GM23338 (cell line): Measurements from ENCODE around the gene RNF220. TPM values are rescaled to one million over a fixed set of nuclear protein-coding genes. Genes with fewer than 3 reads are reported as not detected.

Experiments used
- ATAC-seq: fragments of 200-7000 bp; cut with Tn5 transposase; 3 replicates; pipeline ENCODE4 v1.9.1; 2020
- DNase-seq: peaks from one replicate; pipeline ENCODE4 v3.0.0-alpha.2; 2015; ENCODE audit warnings: low spot score
- H2AFZ ChIP-seq: fragments of 200-600 bp; sonication (generic); 2 replicates; pipeline ENCODE4 v1.8.0; 2016; ENCODE audit warnings: antibody characterized with exemption, mild to moderate bottlenecking, moderate library complexity
- H3F3A ChIP-seq: fragments of 200-600 bp; sonication (generic); replicated peaks from 2 replicates; pipeline ENCODE4 v1.8.0; 2017; ENCODE audit warnings: antibody characterized with exemption, mixed run types, low read depth
- H3K27ac ChIP-seq: fragments of 200-600 bp; sonication (generic); 2 replicates; pipeline ENCODE4 v1.6.1; 2016; ENCODE audit warnings: low read depth
- H3K27me3 ChIP-seq: fragments of 200-600 bp; sonication (generic); 2 replicates; pipeline ENCODE4 v1.8.0; 2016; ENCODE audit warnings: mild to moderate bottlenecking, mixed run types, moderate library complexity; ENCODE audit not compliant: insufficient read depth
- H3K36me3 ChIP-seq: fragments of 200-600 bp; sonication (generic); 2 replicates; pipeline ENCODE4 v1.8.0; 2016; ENCODE audit warnings: mild to moderate bottlenecking; ENCODE audit not compliant: insufficient read depth
- H3K4me1 ChIP-seq: fragments of 200-600 bp; sonication (generic); 2 replicates; pipeline ENCODE4 v1.8.0; 2016; ENCODE audit warnings: mild to moderate bottlenecking, moderate library complexity; ENCODE audit not compliant: insufficient read depth
- H3K4me2 ChIP-seq: fragments of 200-600 bp; sonication (generic); 2 replicates; pipeline ENCODE4 v1.7.1; 2017; ENCODE audit warnings: mixed run types
- H3K4me3 ChIP-seq: fragments of 200-600 bp; sonication (generic); 2 replicates; pipeline ENCODE4 v1.6.1; 2016; ENCODE audit warnings: mixed run types
- H3K79me2 ChIP-seq: fragments of 200-600 bp; sonication (generic); replicated peaks from 2 replicates; pipeline ENCODE4 v1.8.0; 2017; ENCODE audit warnings: mild to moderate bottlenecking; ENCODE audit not compliant: insufficient read depth
- H3K9me2 ChIP-seq: fragments of 200-600 bp; sonication (generic); 2 replicates; pipeline ENCODE4 v1.8.0; 2017; ENCODE audit not compliant: insufficient read depth
- H4K20me1 ChIP-seq: fragments of 200-600 bp; sonication (generic); replicated peaks from 2 replicates; pipeline ENCODE4 v1.8.0; 2017; ENCODE audit warnings: mild to moderate bottlenecking; ENCODE audit not compliant: insufficient read depth
- H3K27ac Mint-ChIP-seq: 2 replicates; pipeline ENCODE4 v1.8.0; 2020; ENCODE audit warnings: inconsistent platforms, mild to moderate bottlenecking, moderate library complexity, mixed read lengths
- H3K27me3 Mint-ChIP-seq: 3 replicates; pipeline ENCODE4 v1.8.0; 2022; ENCODE audit warnings: low read depth, mild to moderate bottlenecking, moderate library complexity, mixed read lengths, inconsistent platforms; ENCODE audit not compliant: insufficient read depth, poor library complexity
- H3K36me3 Mint-ChIP-seq: 3 replicates; pipeline ENCODE4 v1.8.0; 2021; ENCODE audit warnings: low read depth, mild to moderate bottlenecking, inconsistent platforms, moderate library complexity, mixed read lengths
- H3K4me1 Mint-ChIP-seq: 3 replicates; pipeline ENCODE4 v1.8.0; 2020; ENCODE audit warnings: mild to moderate bottlenecking, inconsistent platforms, mixed read lengths
- H3K4me3 Mint-ChIP-seq: 3 replicates; pipeline ENCODE4 v1.8.0; 2021; ENCODE audit warnings: moderate library complexity, mild to moderate bottlenecking, inconsistent platforms, mixed read lengths
- H3K9me3 Mint-ChIP-seq: 3 replicates; pipeline ENCODE4 v1.8.0; 2020; ENCODE audit warnings: moderate library complexity, mild to moderate bottlenecking, inconsistent platforms, mixed read lengths
- CREB1 ChIP-seq: fragments of 250-450 bp; sonication (Bioruptor Pico); IDR thresholded peaks from 2 replicates; pipeline ENCODE4 v1.5.0; 2020; ENCODE audit warnings: low read depth, mild to moderate bottlenecking, moderate library complexity
- CTCF ChIP-seq, 2 experiments: fragments of 200-600 bp in 1 of 2; sonication (generic) in 1 of 2; conservative IDR thresholded peaks; 2 replicates each; pipeline versions ENCODE4 v1.5.1 to v1.6.1; 2016 to 2017; ENCODE audit warnings: antibody characterized with exemption in 2 of 2, low read depth in 2 of 2, mild to moderate bottlenecking in 2 of 2, moderate library complexity in 1 of 2
- ETS1 ChIP-seq: IDR thresholded peaks from 2 replicates; pipeline ENCODE4 v1.6.1; 2016; ENCODE audit warnings: antibody characterized with exemption
- EZH2 ChIP-seq: fragments of 200-600 bp; sonication (generic); IDR thresholded peaks from one replicate; pipeline ENCODE4 v1.8.0; 2017; ENCODE audit warnings: antibody characterized with exemption, mild to moderate bottlenecking, low read depth; ENCODE audit not compliant: unreplicated experiment
- EZH2phosphoT487 ChIP-seq: fragments of 200-600 bp; sonication (generic); IDR thresholded peaks from one replicate; pipeline ENCODE4 v1.8.1; 2018; ENCODE audit warnings: antibody characterized with exemption; ENCODE audit not compliant: unreplicated experiment
- JUNB ChIP-seq: IDR thresholded peaks from one replicate; pipeline ENCODE4 v1.6.1; 2016; ENCODE audit warnings: antibody characterized with exemption; ENCODE audit not compliant: unreplicated experiment
- POLR2AphosphoS5 ChIP-seq: IDR thresholded peaks from 2 replicates; pipeline ENCODE4 v1.6.1; 2016; ENCODE audit warnings: antibody characterized with exemption, low read depth
- REST ChIP-seq: IDR thresholded peaks from one replicate; pipeline ENCODE4 v1.6.1; 2018; ENCODE audit warnings: antibody characterized with exemption; ENCODE audit not compliant: unreplicated experiment
- STAT1 ChIP-seq: IDR thresholded peaks from one replicate; pipeline ENCODE4 v1.6.1; 2016; ENCODE audit warnings: antibody characterized with exemption; ENCODE audit not compliant: unreplicated experiment
- ZNF114 ChIP-seq: fragments of 250-450 bp; sonication (Bioruptor Pico); IDR thresholded peaks from 2 replicates; pipeline ENCODE4 v1.5.0; 2020; ENCODE audit warnings: mild to moderate bottlenecking, moderate library complexity
- ZNF331 ChIP-seq: fragments of 250-450 bp; sonication (Bioruptor Pico); IDR thresholded peaks from 2 replicates; pipeline ENCODE4 v1.5.0; 2020; ENCODE audit warnings: low read depth, mild to moderate bottlenecking, moderate library complexity
- polyA plus RNA-seq: library from polyadenylated mRNA; unstranded; fragments of >200 nt; fragmentation: Nextera tagmentation; extraction: Ambion mirVana; gene quantifications from 2 replicates; pipeline ENCODE4 v1.2.1, GENCODE V29; 2016
- total RNA-seq: library from RNA; depleted of rRNA; stranded (reverse); fragments of >200 nt; shearing (Covaris generic); gene quantifications from 2 replicates; pipeline ENCODE4 v1.2.3, GENCODE V29; 2014

Gene RNF220
- total and polyA plus RNA-seq, 2 experiments from 2014 or later: 72.8 to 168 TPM

GRCh38 chr1:44539991-44540730 lies 135.1 kb downstream of the RNF220 start (continued):
- no peak for TF ChIP-seq REST
- TF ChIP-seq ZNF114 (CRISPR knock-in tag): no peak
- no peak for TF ChIP-seq CTCF (conservative IDR thresholded peaks at IDR 0.05; ENCODE audit: low read depth in 2 of 2)
- no peak for TF ChIP-seq POLR2AphosphoS5
- TF ChIP-seq CREB1 (CRISPR knock-in tag): no peak
- TF ChIP-seq EZH2phosphoT487: no peak
- no peak for TF ChIP-seq ZNF331 (CRISPR knock-in tag)
- no peak for TF ChIP-seq ETS1
- no peak for TF ChIP-seq STAT1
- TF ChIP-seq EZH2: no peak

GRCh38 chr1:44542420-44543063 lies 137.5 kb downstream of the RNF220 start:
- Mint-ChIP-seq H3K36me3 (peaks cover 13% of the 10 kb centered on the region; the same call in 2 of the 3 replicates), H3K4me3 (peak overlapping the region; percentile 51), H3K4me1 (peaks cover 77% of the 10 kb centered on the region), H3K9me3 (no peaks in the 10 kb centered on the region; the same call in 2 of the 3 replicates), H3K27ac (peak overlapping the region; percentile 96), H3K27me3 (peaks cover 19% of the 10 kb centered on the region)
- TF ChIP-seq JUNB (no peak), CTCF (conservative IDR thresholded peaks at IDR 0.05; ENCODE audit: low read depth in 2 of 2) (0 out of 4 replicates have a peak, but pooled peaks of 1 of the 2 experiments have one; percentile 15)
- H2AFZ ChIP-seq: no peak overlapping the region
- H3K9me2 ChIP-seq: peaks cover 19% of the 10 kb centered on the region; the same call in 1 of the 2 replicates
- H4K20me1 ChIP-seq: no peaks in the 10 kb centered on the region
- H3K79me2 ChIP-seq: peaks cover 53% of the 10 kb centered on the region
- H3K4me2 ChIP-seq: peak overlapping the region; percentile 79
- H3K27ac ChIP-seq: peak overlapping the region; percentile 100
- peak overlapping the region; percentile 56 for H3K4me3 ChIP-seq
- H3K4me1 ChIP-seq: peaks cover 75% of the 10 kb centered on the region
- ATAC-seq (no peak), DNase-seq (no peak)
- peaks cover 30% of the 10 kb centered on the region; the same call in 1 of the 2 replicates for H3F3A ChIP-seq
- H3K36me3 ChIP-seq: no peaks in the 10 kb centered on the region
- H3K27me3 ChIP-seq: no peaks in the 10 kb centered on the region
